H9 (cell line): ENCODE data around the gene MT1A. TPM values are rescaled to one million over a fixed set of nuclear protein-coding genes. Genes with fewer than 3 reads are reported as not detected.
A peak's percentile ranks its signal among the peaks of the same experiment; 100 is the strongest.

Experiments
- DNase-seq: peaks from one replicate; pipeline ENCODE4 v3.0.0-alpha.2; 2017
- H2AFZ ChIP-seq: one replicate; pipeline ENCODE4 v1.6.1; 2013; ENCODE audit warnings: mild to moderate bottlenecking, low read length, control low read depth, moderate library complexity
- H2AK5ac ChIP-seq: 2 replicates; pipeline ENCODE4 v1.6.1; 2013; ENCODE audit warnings: low read length, control low read depth, mixed read lengths; ENCODE audit not compliant: insufficient read length
- H2BK120ac ChIP-seq: one replicate; pipeline ENCODE4 v1.6.1; 2013; ENCODE audit warnings: low read depth, mild to moderate bottlenecking, low read length, control low read depth, inconsistent platforms; ENCODE audit not compliant: poor library complexity, severe bottlenecking
- H2BK12ac ChIP-seq: 2 replicates; pipeline ENCODE4 v1.6.1; 2013; ENCODE audit warnings: low read length, control low read depth, mixed read lengths, low read depth; ENCODE audit not compliant: insufficient read length
- H2BK15ac ChIP-seq: 2 replicates; pipeline ENCODE4 v1.6.1; 2013; ENCODE audit warnings: low read depth, low read length, control low read depth
- H2BK20ac ChIP-seq: one replicate; pipeline ENCODE4 v1.6.1; 2013; ENCODE audit warnings: low read depth, mild to moderate bottlenecking, low read length, control low read depth, inconsistent platforms; ENCODE audit not compliant: poor library complexity, severe bottlenecking
- H2BK5ac ChIP-seq: 2 replicates; pipeline ENCODE4 v1.6.1; 2013; ENCODE audit warnings: low read length, control low read depth, mixed read lengths; ENCODE audit not compliant: insufficient read length
- H3K14ac ChIP-seq: 2 replicates; pipeline ENCODE4 v1.6.1; 2013; ENCODE audit warnings: low read length, control low read depth; ENCODE audit not compliant: insufficient read depth
- H3K18ac ChIP-seq: 2 replicates; pipeline ENCODE4 v1.6.1; 2013; ENCODE audit warnings: low read depth, mild to moderate bottlenecking, mixed read lengths, low read length, control low read depth; ENCODE audit not compliant: insufficient read length
- H3K23ac ChIP-seq: 2 replicates; pipeline ENCODE4 v1.6.1; 2013; ENCODE audit warnings: low read length, control low read depth, mixed read lengths, low read depth; ENCODE audit not compliant: insufficient read length
- H3K23me2 ChIP-seq: 2 replicates; pipeline ENCODE4 v1.6.1; 2013; ENCODE audit warnings: low read depth, mild to moderate bottlenecking, mixed read lengths, low read length, control low read depth; ENCODE audit not compliant: insufficient read length, poor library complexity, severe bottlenecking
- H3K27ac ChIP-seq: 2 replicates; pipeline ENCODE4 v1.5.1; 2013; ENCODE audit warnings: low read length, control low read depth, mixed read lengths, low read depth; ENCODE audit not compliant: insufficient read length
- H3K27me3 ChIP-seq: 2 replicates; pipeline ENCODE4 v1.6.1; 2013; ENCODE audit warnings: low read length, control low read depth, inconsistent platforms; ENCODE audit not compliant: insufficient read depth
- H3K4ac ChIP-seq: 2 replicates; pipeline ENCODE4 v1.6.1; 2013; ENCODE audit warnings: low read depth, mild to moderate bottlenecking, control low read depth, inconsistent platforms, low read length, moderate library complexity
- H3K4me1 ChIP-seq: 2 replicates; pipeline ENCODE4 v1.6.1; 2013; ENCODE audit warnings: low read length, control low read depth, inconsistent platforms; ENCODE audit not compliant: insufficient read depth
- H3K4me2 ChIP-seq: 2 replicates; pipeline ENCODE4 v1.6.1; 2013; ENCODE audit warnings: low read length, control low read depth, mixed read lengths; ENCODE audit not compliant: insufficient read length, insufficient read depth
- H3K56ac ChIP-seq: 2 replicates; pipeline ENCODE4 v1.6.1; 2013; ENCODE audit warnings: low read depth, mild to moderate bottlenecking, mixed read lengths, low read length, control low read depth; ENCODE audit not compliant: insufficient read length
- H3K79me1 ChIP-seq: 2 replicates; pipeline ENCODE4 v1.6.1; 2013; ENCODE audit warnings: low read depth, mild to moderate bottlenecking, moderate library complexity, low read length, control low read depth, inconsistent platforms; ENCODE audit not compliant: insufficient read depth, poor library complexity, severe bottlenecking
- H3K79me2 ChIP-seq: 2 replicates; pipeline ENCODE4 v1.6.1; 2013; ENCODE audit warnings: low read length, control low read depth, inconsistent platforms; ENCODE audit not compliant: insufficient read depth
- H3K9ac ChIP-seq: 2 replicates; pipeline ENCODE4 v1.6.1; 2013; ENCODE audit warnings: low read length, control low read depth, mixed read lengths; ENCODE audit not compliant: insufficient read length; ENCODE audit errors: extremely low read depth
- H3K9me3 ChIP-seq: one replicate; pipeline ENCODE4 v1.6.1; 2013; ENCODE audit warnings: low read depth, low read length, inconsistent platforms; ENCODE audit not compliant: control insufficient read depth
- H3T11ph ChIP-seq: one replicate; pipeline ENCODE4 v1.6.1; 2013; ENCODE audit warnings: mild to moderate bottlenecking, low read length, control low read depth, inconsistent platforms
- H4K20me1 ChIP-seq: one replicate; pipeline ENCODE4 v1.6.1; 2013; ENCODE audit not compliant: control insufficient read depth, insufficient read length, insufficient read depth
- H4K5ac ChIP-seq: 2 replicates; pipeline ENCODE4 v1.6.1; 2013; ENCODE audit warnings: low read depth, mild to moderate bottlenecking, mixed read lengths, low read length, control low read depth; ENCODE audit not compliant: insufficient read length
- H4K8ac ChIP-seq: replicated peaks from 2 replicates; pipeline ENCODE4 v1.6.1; 2013; ENCODE audit warnings: low read length, control low read depth, mixed read lengths, low read depth; ENCODE audit not compliant: insufficient read length
- H4K91ac ChIP-seq: 2 replicates; pipeline ENCODE4 v1.6.1; 2013; ENCODE audit warnings: low read depth, mild to moderate bottlenecking, moderate library complexity, mixed read lengths, low read length, control low read depth; ENCODE audit not compliant: insufficient read length
- H3K27ac Mint-ChIP-seq, 3 experiments: 2 replicates in 2 of 3; 3 replicates in 1 of 3; pipeline ENCODE4 v1.8.0; 2020 to 2021; ENCODE audit warnings: mixed read lengths in 3 of 3, mild to moderate bottlenecking in 1 of 3, moderate library complexity in 1 of 3
- H3K27me3 Mint-ChIP-seq: 2 replicates; pipeline ENCODE4 v1.8.0; 2021; ENCODE audit warnings: low read depth, mild to moderate bottlenecking, moderate library complexity, mixed read lengths
- H3K36me3 Mint-ChIP-seq, 3 experiments: 2 replicates in 2 of 3; 3 replicates in 1 of 3; pipeline ENCODE4 v1.8.0; 2020 to 2021; ENCODE audit warnings: low read depth in 3 of 3, mixed read lengths in 3 of 3; ENCODE audit not compliant: insufficient read depth in 1 of 3
- H3K4me1 Mint-ChIP-seq, 2 experiments: 2 replicates each; pipeline ENCODE4 v1.8.0; 2020; ENCODE audit warnings: mixed read lengths in 2 of 2
- H3K4me3 Mint-ChIP-seq, 2 experiments: 2 replicates in 1 of 2; 3 replicates in 1 of 2; pipeline ENCODE4 v1.8.0; 2020 to 2021; ENCODE audit warnings: mild to moderate bottlenecking in 2 of 2, mixed read lengths in 2 of 2, moderate library complexity in 1 of 2
- H3K9me3 Mint-ChIP-seq, 2 experiments: 2 replicates in 1 of 2; 3 replicates in 1 of 2; pipeline ENCODE4 v1.8.0; 2020; ENCODE audit warnings: mild to moderate bottlenecking in 2 of 2, mixed read lengths in 2 of 2, moderate library complexity in 1 of 2
- CTCF ChIP-seq: fragments of 200-600 bp; sonication (generic); conservative IDR thresholded peaks from 3 replicates; pipeline ENCODE4 v1.8.0; 2021; ENCODE audit warnings: antibody characterized with exemption, mild to moderate bottlenecking
- WGBS: extraction: QIAGEN DNeasy Blood & Tissue Kit; methylation state at CpG from one replicate; pipeline ENCODE4 v1.1.7; 2013; ENCODE audit warnings: missing lambda C conversion rate, low lambda C conversion rate, mixed read lengths; ENCODE audit not compliant: insufficient read length; ENCODE audit errors: extremely low coverage; 5-methylcytosine and 5-hydroxymethylcytosine counted together
- total RNA-seq: library from RNA; stranded (reverse); gene quantifications from 2 replicates; pipeline ENCODE4 v1.2.1, GENCODE V29; 2021

MT1A gene
- total RNA-seq, 1 experiment from 2014 or later = not detected

GRCh38 chr16:56631197-56631596 is 7.3 kb upstream of the MT1A start:
- Histone ChIP-seq H3K56ac (no peak overlapping the region), H3K4ac (no peak overlapping the region), H2BK120ac (no peak overlapping the region), H3K18ac (no peak overlapping the region), H3K27ac (no peak overlapping the region), H2BK20ac (no peak overlapping the region), H2BK5ac (no peak overlapping the region), H3T11ph (no peak overlapping the region), H3K23me2 (peaks cover 7% of the 10 kb centered on the region), H2BK12ac (no peak overlapping the region), H3K79me1 (no peaks in the 10 kb centered on the region), H3K23ac (no peak overlapping the region), H4K91ac (no peak overlapping the region), H2AFZ (no peak overlapping the region), H3K9ac (no peak overlapping the region), H2BK15ac (no peak overlapping the region), H4K20me1 (no peaks in the 10 kb centered on the region), H3K14ac (no peak overlapping the region), H2AK5ac (no peak overlapping the region), H3K27me3 (peaks cover 88% of the 10 kb centered on the region), H3K79me2 (no peaks in the 10 kb centered on the region), H4K5ac (no peak overlapping the region), H3K9me3 (no peaks in the 10 kb centered on the region), H3K4me2 (no peak overlapping the region), H4K8ac (no peak overlapping the region), H3K4me1 (no peaks in the 10 kb centered on the region; the same call in 1 of the 2 replicates)
- no CpG with 5 or more reads among the region's 10 CpGs for WGBS
- peaks cover 0 to 12% of the 10 kb centered on the region in 2 experiments; a peak in 2 of 5 replicates for H3K9me3 Mint-ChIP-seq
- peaks cover 19 to 33% of the 10 kb centered on the region in 2 experiments for H3K4me1 Mint-ChIP-seq
- H3K27ac Mint-ChIP-seq = no peak overlapping the region
- no peak for TF ChIP-seq CTCF
- peaks cover 99% of the 10 kb centered on the region for H3K27me3 Mint-ChIP-seq
- peak overlapping the region in 1 of 2 experiments; percentile 79; a peak in 1 of 5 replicates for H3K4me3 Mint-ChIP-seq
- H3K36me3 Mint-ChIP-seq = no peaks in the 10 kb centered on the region
- DNase-seq = no peak
